DMS79 treated with DMSO at 0.1 percent for 48 hours (cell line): Measurements from ENCODE around the gene CFAP20.
"Not testable (repeated sequence)": the region's sequence is repeated elsewhere in the genome, so short reads cannot be mapped to it uniquely, and the experiment has no call there.

Experiments used
- DNase-seq: peaks from one replicate; lab custom pipeline; 2025; lab: John Stamatoyannopoulos, UW

The CFAP20 gene

GRCh38 chr16:58096249-58096648, 32.9 kb downstream of the CFAP20 start:
- no peak for DNase-seq

DNA sequence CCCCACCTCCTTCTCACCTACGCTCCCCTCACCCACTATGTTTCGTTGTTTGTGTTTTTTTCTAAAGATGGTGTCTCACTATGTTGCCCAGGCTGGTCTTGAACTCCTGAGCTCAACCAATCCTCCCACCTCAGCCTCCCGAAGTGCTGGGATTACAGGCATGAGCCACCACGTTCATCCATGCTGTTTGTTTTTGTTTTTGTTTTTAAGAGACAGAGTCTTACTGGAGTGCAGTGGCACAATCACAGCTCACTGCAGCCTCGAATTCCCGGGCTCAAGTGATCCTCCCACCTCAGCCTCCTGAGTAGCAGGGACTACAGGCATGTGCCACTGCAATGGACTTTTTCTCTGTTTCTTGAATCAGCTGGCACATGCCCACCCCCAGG, 33.6 kb downstream of the CFAP20 start:
- DNase-seq: not testable (repeated sequence)

DNA sequence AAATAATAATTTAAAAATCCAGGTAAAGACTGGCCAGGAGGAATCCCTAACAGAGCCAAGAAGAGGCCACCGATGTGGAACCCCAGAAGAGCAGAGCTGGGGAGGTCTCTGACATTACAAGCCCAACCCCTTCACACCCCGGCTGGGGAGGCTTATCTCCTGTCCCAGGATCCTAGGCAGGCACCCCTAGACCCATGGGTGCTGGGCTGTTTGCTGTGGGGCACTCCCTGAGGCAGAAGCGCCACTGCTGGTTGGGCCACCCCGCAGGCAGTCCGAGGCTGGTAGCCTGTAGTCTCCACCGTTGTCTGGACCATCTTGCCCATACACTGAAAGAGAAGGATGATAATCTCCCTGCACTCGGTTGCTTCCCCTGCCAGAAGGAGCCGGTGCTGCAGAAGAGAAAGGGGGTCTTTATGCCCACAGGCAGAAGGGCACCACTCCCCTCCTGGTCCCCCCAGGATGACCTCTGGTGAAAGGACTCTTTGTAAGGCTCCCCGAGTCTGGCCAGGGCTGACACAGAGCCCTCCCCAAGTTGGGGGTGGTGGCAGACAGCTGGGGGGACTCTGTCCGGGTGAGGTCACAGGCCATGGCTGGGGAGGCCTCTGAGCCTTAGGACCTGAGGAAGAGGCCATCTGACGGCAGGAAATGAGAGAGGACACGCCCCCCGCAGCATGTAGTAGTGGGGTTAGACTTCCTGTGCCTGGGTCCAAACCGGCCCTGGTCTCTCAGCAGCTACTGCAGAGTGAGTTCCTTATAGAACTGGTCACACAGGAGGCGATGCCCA, 34.2 kb downstream of the CFAP20 start:
- DNase-seq: no peak

- DNase-seq: no peak
Observed at GRCh38 chr16:58094026-58094425, 35.2 kb downstream of the CFAP20 start.

- not testable (repeated sequence) for DNase-seq
Observed at GRCh38 chr16:58090396-58090795, 38.8 kb downstream of the CFAP20 start.

- no peak for DNase-seq
Observed at GRCh38 chr16:58088091-58088490, 41.1 kb downstream of the CFAP20 start.

DNA sequence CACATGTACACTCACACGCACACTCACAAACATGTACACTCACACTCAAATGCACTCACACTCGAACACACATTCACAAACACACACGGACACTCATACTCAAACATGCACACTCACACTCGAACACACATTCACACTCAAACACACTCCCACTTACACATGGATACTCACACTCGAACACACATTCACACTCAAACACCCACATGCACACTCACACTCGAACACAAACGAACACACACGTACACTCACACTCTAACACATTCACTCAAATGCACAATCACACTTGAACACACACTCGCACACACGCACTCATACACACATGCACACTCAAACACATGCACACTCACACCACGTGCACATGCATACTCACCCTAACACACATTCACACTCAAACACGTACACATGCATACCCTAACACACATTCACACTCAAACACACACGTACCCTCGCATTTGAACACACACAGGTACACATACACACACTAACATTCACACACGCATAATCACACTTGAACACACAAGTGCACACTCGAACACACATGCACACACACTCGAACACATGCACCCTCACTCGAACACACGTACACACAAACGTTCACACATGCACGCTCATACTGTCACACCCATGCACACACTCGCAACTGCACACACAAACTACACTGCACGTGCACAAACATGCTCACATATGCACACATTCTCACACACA, 41.8 kb downstream of the CFAP20 start:
- no peak for DNase-seq

GRCh38 chr16:58086381-58087208, 42.6 kb downstream of the CFAP20 start:
- DNase-seq: no peak

- DNase-seq: no peak
Observed at GRCh38 chr16:58085584-58086251, 43.5 kb downstream of the CFAP20 start.

GRCh38 chr16:58085171-58085570, 44.0 kb downstream of the CFAP20 start:
- DNase-seq: no peak

GRCh38 chr16:58084635-58085034, 44.5 kb downstream of the CFAP20 start:
- no peak for DNase-seq

DNA sequence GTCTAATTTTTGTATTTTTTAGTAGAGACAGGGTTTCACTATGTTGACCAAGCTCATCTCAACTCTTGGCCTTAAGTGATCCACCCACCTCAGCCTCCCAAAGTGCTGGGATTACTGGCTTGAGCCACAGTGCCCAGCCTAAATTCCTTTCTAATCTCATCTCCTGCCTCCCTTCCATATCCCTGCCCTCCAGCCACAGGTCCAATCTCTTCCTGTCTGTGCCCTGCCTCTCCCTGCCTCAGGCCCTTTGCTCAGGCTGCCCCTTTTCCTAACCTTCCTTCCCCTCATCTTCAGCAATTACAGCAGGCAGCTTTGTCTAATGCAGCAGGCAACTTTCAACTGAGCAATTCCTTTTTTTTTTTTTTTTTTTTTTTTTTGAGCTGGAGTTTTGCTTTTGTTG, 46.8 kb downstream of the CFAP20 start:
- no peak for DNase-seq

DNA sequence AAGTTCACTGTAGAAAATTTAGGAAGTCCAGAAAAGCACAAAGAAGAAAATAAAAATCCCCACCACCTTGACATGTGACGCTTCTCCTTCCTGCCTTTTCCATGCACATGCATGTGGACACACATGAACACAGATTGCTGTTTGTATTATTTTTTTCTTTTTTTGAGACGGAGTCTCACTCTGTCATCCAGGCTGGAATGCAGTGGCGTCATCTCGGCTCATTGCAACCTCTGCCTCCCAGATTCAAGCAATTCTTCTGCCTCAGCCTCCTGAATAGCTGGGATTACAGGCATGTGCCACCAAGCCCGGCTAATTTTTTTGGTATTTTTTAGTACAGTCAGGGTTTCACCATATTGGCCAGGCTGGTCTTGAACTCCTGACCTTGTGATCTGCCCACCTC, 48.5 kb downstream of the CFAP20 start:
- not testable (repeated sequence) for DNase-seq

- DNase-seq: no peak
Observed at GRCh38 chr16:58077796-58078195, 51.4 kb downstream of the CFAP20 start.

DNA sequence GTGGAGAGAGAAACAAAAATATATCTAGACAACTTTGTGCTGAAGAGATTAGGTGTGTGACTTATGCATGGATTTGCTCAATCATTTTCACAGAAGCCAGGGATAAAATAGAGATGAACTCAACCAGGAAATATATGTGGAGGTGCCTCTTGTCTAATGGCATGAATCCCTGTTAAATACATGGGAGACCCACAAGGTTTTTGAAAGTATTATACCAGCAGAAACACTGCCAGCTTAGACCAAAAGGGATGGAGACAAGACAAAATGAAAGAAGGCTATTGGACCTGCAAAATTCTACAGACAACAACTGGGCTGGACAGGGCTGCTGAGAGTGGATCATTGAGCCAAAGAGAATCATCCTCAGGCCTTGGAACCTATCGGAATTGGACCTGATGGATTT, 52.7 kb downstream of the CFAP20 start:
- DNase-seq: no peak

DNA sequence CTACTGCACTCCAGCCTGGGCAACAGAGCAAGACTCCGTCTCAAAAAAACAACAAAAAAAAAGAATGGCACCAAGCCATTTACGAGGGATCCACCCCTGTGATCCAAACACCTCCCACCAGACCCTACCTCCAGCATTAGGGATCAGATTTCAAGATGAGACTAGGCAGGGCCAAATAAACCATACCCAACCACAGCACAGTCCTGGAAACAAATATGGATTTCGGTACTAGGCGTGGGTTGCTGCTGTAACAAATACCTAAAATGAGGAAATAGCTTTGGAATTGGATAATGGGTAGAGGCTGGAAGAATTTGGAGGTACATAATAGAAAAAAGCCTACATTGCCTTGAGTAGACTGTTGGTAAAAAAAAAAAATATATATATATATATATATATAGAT, 54.5 kb downstream of the CFAP20 start:
- DNase-seq: no peak

GRCh38 chr16:58073086-58073485, 56.1 kb downstream of the CFAP20 start:
- DNase-seq: not testable (repeated sequence)

- DNase-seq: not testable (repeated sequence)
Observed at GRCh38 chr16:58072134-58072533, 57.0 kb downstream of the CFAP20 start.

- no peak for DNase-seq
Observed at GRCh38 chr16:58070585-58070984, 58.6 kb downstream of the CFAP20 start.
